SK-N-MC (cell line): ENCODE measurements around the gene RNF123.
"Not testable (repeated sequence)": the region's sequence is repeated elsewhere in the genome, so short reads cannot be mapped to it uniquely, and the experiment has no call there.

Experiments
- EZH2 ChIP-seq: fragments of 200-600 bp; sonication (generic); IDR thresholded peaks from one replicate; pipeline ENCODE4 v1.6.1; 2017; ENCODE audit warnings: antibody characterized with exemption
- FOXP2 ChIP-seq: optimal IDR thresholded peaks from 2 replicates; pipeline ENCODE3; 2011; ENCODE audit warnings: mild to moderate bottlenecking, moderate library complexity; ENCODE audit not compliant: insufficient read depth; ENCODE audit errors: extremely low read length, control extremely low read depth
- POLR2AphosphoS5 ChIP-seq: IDR thresholded peaks from 2 replicates; pipeline ENCODE4 v1.6.1; 2012; ENCODE audit warnings: mild to moderate bottlenecking, low read depth, low read length, borderline replicate concordance

GRCh38 chr3:49686346-49686745 is 3.0 kb upstream of the RNF123 start:
- TF ChIP-seq EZH2, POLR2AphosphoS5, FOXP2: not testable (repeated sequence)
